Measurements from ENCODE around the gene ARHGAP6.

GRCh38 chrX:11438767-11439166, 227.0 kb downstream of the ARHGAP6 start:
- TF ChIP-seq CTCF (IDR thresholded peaks at IDR 0.05) (no peak), POLR2A (IDR thresholded peaks at IDR 0.05) (no peak), POLR2AphosphoS5 (IDR thresholded peaks at IDR 0.05) (no peak)
